ENCODE results near the gene NEIL1. TPM values are rescaled to one million over a fixed set of nuclear protein-coding genes. Genes with fewer than 3 reads are reported as not detected.
"Not testable (repeated sequence)": the region's sequence is repeated elsewhere in the genome, so short reads cannot be mapped to it uniquely, and the experiment has no call there.

NEIL1 gene
- total RNA-seq, 2 donors from 2014 or later = 6.0 to 11.7 TPM

DNA sequence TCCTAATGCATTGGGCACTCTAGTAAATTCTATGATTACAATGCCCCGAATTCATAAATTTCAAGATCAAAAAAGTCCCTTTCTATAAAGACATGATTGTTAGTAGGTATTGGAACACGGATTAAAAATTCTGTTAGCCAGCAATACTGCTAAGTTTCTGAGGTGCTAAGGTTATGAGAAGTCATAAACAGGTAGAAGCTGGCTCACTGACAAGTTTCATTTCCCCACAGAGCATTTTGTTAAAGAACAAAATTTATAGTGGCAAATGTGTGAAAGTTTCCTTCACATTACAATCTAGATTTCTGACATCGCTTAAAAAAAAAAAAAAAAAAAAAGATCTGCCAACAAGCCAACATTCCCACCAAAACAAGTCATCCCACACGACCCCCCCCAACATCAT lies 33.9 kb downstream of the NEIL1 start:
- no peaks in the 10 kb centered on the region for H3K4me1 ChIP-seq
- peaks cover 63% of the 10 kb centered on the region for H3K36me3 ChIP-seq
- H3K4me3 ChIP-seq = no peak overlapping the region

DNA sequence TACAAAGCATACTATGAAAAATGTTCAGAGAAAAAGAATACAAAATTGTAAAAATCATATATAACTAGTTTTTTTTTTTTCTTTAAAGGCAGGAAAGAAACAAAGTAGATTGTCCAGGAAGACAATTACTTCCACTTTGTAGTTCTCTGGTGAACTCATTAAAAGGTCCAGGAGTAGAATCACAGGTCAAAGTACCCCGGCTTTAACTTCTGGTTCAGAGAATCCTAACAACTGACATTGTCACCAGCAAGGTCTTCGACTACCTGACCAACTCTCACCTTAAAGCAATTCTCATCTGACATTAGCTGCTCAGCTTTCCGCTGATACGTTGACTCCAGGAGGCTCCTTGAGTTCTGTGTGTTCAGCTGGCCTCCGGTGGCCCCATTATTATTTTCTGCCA lies 37.1 kb downstream of the NEIL1 start:
- not testable (repeated sequence) for H3K9me3 ChIP-seq; H3K27me3 ChIP-seq; H3K4me1 ChIP-seq; DNase-seq (ENCODE audit: low spot score); H3K4me3 ChIP-seq; H3K27ac ChIP-seq
- H3K36me3 ChIP-seq = peaks cover 93% of the 10 kb centered on the region

More for the DNA sequence above, 33.9 kb downstream of the NEIL1 start:
- no peak overlapping the region for H3K27ac ChIP-seq
- DNase-seq (ENCODE audit: low spot score) = no peak
- H3K9me3 ChIP-seq = no peaks in the 10 kb centered on the region
- H3K27me3 ChIP-seq = no peaks in the 10 kb centered on the region
- TF ChIP-seq, protein P1, sequence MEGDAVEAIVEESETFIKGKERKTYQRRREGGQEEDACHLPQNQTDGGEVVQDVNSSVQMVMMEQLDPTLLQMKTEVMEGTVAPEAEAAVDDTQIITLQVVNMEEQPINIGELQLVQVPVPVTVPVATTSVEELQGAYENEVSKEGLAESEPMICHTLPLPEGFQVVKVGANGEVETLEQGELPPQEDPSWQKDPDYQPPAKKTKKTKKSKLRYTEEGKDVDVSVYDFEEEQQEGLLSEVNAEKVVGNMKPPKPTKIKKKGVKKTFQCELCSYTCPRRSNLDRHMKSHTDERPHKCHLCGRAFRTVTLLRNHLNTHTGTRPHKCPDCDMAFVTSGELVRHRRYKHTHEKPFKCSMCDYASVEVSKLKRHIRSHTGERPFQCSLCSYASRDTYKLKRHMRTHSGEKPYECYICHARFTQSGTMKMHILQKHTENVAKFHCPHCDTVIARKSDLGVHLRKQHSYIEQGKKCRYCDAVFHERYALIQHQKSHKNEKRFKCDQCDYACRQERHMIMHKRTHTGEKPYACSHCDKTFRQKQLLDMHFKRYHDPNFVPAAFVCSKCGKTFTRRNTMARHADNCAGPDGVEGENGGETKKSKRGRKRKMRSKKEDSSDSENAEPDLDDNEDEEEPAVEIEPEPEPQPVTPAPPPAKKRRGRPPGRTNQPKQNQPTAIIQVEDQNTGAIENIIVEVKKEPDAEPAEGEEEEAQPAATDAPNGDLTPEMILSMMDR (IDR thresholded peaks at IDR 0.05) = no peak

DNA sequence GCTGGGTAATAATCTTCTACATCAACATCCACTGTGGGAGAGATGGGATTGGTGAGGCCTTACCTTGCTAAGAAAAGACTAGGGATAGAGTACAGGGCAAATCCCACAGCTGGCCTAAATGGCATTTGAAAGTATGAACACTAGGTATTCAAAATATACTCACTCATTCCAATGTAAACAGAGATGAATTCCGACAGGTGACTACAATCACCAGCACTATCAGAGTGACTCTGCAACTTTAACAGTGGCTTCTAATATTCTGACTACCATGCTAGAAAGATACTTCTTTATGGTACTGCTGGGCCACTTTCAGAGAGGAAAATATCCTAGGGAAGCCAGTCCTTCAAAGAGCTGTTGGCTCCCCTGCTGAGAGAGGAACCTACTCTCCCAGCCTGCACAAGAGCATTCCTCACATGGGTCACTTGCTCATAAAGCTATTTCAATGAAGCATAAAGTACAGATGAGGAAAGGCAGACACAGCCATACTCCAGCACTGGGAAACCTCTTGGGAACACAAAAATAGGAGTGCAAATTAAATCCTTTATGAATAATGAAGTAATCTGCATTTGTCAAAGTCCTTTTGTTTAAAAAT lies 43.0 kb downstream of the NEIL1 start:
- TF ChIP-seq, protein P1 (IDR thresholded peaks at IDR 0.05) = no peak
- H3K27me3 ChIP-seq = no peaks in the 10 kb centered on the region
- H3K27ac ChIP-seq = no peak overlapping the region

DNA sequence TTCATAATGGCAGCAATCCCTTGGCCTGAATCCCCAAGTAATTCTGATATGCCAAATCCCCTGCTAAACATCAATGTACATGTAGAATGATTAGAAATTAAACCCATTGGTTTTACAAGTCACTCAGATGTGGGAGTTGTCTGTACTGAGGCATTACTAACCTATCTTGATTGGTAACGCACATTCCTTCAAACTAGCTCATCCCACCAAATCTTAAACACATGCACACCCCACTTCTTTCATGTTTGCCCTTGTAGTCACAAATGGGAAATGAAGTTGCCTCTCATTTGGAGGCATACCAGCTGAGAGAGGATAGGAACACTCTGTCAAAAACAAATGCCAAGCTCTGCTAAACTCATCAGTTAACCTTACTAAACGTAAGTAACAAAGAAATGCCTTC lies 50.7 kb downstream of the NEIL1 start:
- H3K9me3 ChIP-seq = no peaks in the 10 kb centered on the region
- peaks cover 75% of the 10 kb centered on the region for H3K36me3 ChIP-seq
- no peaks in the 10 kb centered on the region for H3K27me3 ChIP-seq
- no peaks in the 10 kb centered on the region for H3K4me1 ChIP-seq
- TF ChIP-seq, protein P1 (IDR thresholded peaks at IDR 0.05) = no peak
- H3K27ac ChIP-seq = no peak overlapping the region
- no peak for DNase-seq (ENCODE audit: low spot score)
- H3K4me3 ChIP-seq = no peak overlapping the region

More for the DNA sequence above, 43.0 kb downstream of the NEIL1 start:
- Histone ChIP-seq H3K36me3 (peaks cover 89% of the 10 kb centered on the region), H3K4me3 (no peak overlapping the region), H3K4me1 (no peaks in the 10 kb centered on the region), H3K9me3 (no peaks in the 10 kb centered on the region)
- DNase-seq (ENCODE audit: low spot score) = no peak

DNA sequence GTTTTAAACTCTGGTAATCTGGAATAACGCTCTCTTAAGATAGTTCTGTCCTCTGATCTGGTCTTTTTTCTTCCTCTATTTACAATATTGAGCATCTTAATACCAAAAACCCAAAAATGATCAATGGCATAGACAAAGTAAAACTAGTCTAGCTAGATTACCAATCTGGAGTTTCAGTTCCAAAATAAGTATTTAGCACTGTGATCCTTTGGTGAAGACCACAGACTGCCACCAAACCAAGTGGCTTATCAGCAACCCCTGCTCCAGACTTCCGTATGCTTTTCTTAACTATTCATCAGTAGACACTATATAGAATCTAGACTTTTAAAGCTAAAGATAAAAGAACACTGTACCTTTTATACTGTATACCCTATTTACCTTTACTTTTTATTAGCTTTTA lies 57.1 kb downstream of the NEIL1 start:
- H3K4me1 ChIP-seq = no peaks in the 10 kb centered on the region
- H3K36me3 ChIP-seq = peaks cover 86% of the 10 kb centered on the region
- TF ChIP-seq, protein P1 (IDR thresholded peaks at IDR 0.05) = no peak
- no peaks in the 10 kb centered on the region for H3K9me3 ChIP-seq
- H3K4me3 ChIP-seq = no peak overlapping the region
- no peak overlapping the region for H3K27ac ChIP-seq
- no peaks in the 10 kb centered on the region for H3K27me3 ChIP-seq
- DNase-seq (ENCODE audit: low spot score) = no peak

MicroRNA genes within 50 kb of the gene (microRNA counts, 767-probe panel; counts per million panel counts)
- microRNA hsa-miR-631 = 0 to 1,813 counts per million in 2 donors

Small RNA genes within 50 kb of the gene (microRNA-seq; reads per million reads assigned to microRNA genes)
- gene MIR631 (ENCODE audit: borderline number of aligned reads in 2 of 2, borderline replicate concordance in 1 of 2) = 0 reads per million in 2 donors

Other genes with a start within 250 kb of the NEIL1 start
- gene C15orf39, start 145.2 kb upstream of the NEIL1 start, total RNA-seq = 10 to 100 TPM in 1 of 2 donors, 1 to 10 TPM in 1; 5.9 to 16.4 TPM
- gene GOLGA6C, start 88.7 kb upstream of the NEIL1 start, total RNA-seq = not detected
- gene GOLGA6D, start 64.2 kb upstream of the NEIL1 start, total RNA-seq = not detected
- gene COMMD4, start 11.0 kb upstream of the NEIL1 start, total RNA-seq = 10 to 100 TPM; 47.2 to 52.4 TPM
- 10 to 100 TPM; 63.2 to 81.8 TPM for gene MAN2C1, start 21.6 kb downstream of the NEIL1 start, total RNA-seq
- gene SIN3A, start 104.7 kb downstream of the NEIL1 start, total RNA-seq = 10 to 100 TPM; 16.0 to 25.5 TPM
- 1 to 10 TPM; 9.6 to 9.9 TPM for gene PTPN9, start 232.3 kb downstream of the NEIL1 start, total RNA-seq